CD4-positive, alpha-beta T cell treated with Interferon alpha-2 for 1 hour (primary cell): ENCODE measurements around the gene EYA4.
"Not testable (repeated sequence)": the region's sequence is repeated elsewhere in the genome, so short reads cannot be mapped to it uniquely, and the experiment has no call there.

Source experiments
- DNase-seq, 2 donors: peaks; one replicate each; pipeline ENCODE4 v3.0.0-alpha.2; 2020 to 2022

Gene EYA4

DNA sequence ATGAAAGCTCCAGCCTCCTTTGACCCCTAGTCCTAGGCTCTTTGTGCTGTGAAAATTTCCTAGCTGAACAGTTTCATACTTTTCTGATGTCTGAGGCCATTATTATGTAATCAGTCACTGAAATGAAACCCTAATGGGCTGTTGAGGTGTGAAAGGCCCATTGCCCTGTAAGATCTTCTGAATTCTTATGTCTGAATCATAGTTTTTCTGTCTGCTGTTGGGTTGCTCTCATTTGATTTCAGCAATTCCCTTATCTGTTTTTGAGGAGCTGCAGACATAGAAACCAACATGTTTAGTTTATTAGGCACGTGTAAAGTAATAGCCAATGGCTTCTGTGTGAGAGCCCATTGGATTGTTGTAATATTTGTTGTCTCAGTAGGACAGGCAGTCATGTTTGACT is 118.1 kb downstream of the EYA4 start:
- no peak for DNase-seq

DNA sequence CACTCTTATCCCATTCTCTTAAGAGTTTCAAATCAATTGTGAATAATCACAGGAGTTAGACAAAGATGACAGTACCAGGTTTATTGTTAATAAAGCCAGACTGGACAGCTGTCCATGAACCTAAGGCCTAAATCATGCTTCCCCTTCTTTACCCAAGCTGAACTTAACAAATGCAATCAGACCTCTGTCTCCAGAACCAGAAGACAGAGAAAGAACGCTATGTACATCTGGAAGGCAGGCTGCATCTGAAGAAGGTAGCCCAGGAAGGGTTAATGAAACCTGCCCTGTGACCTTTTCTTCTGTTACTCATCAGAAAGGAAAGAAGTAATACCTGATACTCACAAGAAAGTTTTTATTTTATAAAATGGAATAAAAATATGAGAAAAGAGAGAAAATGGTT is 118.6 kb downstream of the EYA4 start:
- DNase-seq, result no peak

DNA sequence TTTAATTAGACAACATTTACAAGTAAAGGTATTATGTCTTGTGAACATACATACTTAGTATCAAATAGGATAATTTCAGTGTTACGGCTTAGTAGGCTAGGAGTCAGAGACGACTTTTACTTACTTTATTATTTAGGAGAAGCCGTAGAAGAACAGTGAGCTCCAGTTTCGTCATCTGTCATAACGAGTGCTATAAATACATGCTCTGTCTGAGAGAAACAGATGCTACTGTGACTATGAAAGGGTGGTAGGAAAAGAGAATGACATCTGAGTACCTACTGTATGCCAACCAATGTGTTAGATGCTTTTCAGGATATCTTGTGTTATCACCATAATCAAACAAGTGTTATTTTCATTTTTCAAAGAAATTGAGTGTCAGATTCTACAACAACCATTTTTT is 119.0 kb downstream of the EYA4 start:
- no peak for DNase-seq

DNA sequence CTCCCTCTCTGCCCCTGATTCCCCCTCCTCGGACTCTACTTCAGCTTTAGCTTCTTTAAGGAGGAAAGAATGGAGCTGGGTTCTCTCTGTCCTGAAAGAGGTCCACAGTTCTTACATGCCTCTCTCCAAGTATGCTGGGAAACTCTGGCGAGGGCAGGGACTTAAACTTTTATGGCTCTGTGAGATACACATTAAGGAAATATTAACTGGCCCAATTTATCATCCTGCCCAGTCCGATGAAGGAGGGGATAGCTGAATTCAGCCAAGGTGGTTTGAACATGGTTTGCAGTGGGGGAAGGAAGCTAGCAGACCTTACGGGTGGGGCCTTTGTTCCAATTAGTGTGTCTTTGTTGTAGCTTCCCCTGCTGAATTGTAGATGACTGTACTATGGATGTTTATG is 121.7 kb downstream of the EYA4 start:
- no peak for DNase-seq

DNA sequence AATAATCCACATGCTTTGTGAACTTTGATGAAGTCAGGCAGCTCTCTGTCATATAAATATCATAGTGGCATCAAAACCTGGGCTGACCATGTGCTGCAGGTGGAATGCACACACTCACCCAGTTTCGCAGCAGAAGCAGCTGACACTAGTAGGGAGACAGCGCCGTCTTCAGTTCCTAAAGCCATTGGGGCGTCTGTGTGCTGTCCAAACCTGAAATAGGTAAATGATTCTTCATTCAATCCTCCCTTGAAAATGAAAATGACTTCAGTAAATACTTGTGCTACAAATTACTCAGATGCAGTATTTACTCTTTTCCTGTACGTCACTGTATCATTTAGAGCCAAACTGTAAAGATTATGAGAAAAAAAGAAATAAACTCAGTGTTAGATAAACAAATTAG is 127.5 kb downstream of the EYA4 start:
- DNase-seq, result no peak

DNA sequence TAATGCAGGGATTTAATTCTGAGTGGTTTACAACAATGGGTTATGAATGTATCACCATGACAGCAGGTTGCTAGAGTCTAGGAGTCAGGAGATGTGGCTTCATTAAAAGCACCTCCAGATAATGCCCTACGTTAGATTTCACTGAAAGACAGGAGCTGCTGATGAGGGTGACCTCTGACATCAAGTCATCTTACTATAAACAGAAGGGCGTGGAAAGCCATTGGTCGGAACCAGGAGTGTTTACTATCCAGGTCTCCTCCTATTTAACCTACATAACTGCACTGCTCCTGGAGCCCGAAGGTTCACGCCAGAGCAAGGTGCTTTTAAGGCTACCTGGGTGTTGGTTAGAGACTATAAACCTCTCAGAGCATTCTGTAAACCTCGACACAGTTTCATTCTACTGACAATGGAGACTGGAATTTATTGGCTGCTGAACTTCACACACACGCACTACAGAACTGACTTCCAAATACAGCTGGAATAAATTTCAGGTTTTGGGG is 128.7 kb downstream of the EYA4 start:
- DNase-seq, result no peak

DNA sequence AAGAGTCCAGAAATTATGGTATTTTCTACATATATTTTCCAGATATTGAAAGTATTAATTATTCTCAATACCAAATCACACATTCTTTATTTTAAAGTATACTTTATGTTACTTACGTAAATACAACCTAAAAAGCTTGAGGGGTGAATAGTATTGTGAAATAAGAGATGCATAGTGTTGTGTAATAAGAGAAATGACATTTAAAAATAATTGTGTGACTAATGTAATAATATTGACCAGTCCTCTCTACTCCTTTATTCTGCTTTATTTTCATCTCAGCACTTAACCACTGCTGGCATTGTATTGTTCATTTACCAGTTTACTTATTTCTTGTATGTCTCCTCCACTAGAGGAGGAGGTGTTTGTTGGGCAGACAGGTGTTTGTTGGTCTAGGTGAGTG is 135.6 kb downstream of the EYA4 start:
- DNase-seq, result no peak

DNA sequence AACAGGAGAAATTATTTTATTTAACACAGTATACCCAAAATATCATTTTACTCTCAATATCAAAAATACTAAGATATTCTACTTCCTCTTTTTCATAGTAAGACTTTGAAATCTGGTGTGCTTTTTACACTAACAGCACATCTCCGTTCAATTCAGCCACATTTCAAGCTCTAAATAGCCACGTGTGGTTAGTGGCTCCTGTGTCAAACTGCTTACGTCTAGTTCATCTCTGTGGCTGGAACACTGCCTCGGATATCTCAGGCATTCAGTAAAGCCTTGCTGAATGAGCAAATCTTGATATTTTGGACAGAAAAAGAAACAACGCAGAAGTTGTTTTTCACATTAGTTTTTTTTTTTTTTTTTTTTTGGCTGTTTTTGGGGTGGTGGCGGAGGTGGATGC is 136.1 kb downstream of the EYA4 start:
- DNase-seq, result no peak

DNA sequence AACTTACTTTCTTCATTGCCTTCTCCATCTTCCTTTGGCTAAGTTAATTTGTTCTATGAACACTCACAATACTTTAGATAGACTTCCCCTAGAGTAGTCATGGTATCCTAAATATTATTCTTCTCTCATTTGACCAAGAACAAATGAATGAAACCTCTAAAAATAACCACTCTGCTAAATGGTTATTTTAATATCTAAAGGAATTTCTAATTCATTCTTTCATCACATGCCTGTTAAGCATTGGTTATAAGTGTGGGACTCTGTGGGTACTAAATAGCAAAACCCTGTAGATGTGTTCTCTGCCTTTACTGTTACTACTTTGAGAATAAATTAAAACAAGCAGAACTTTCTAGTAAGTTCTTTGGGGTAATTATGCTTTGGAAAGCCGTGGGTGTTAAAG is 138.9 kb downstream of the EYA4 start:
- no peak for DNase-seq

DNA sequence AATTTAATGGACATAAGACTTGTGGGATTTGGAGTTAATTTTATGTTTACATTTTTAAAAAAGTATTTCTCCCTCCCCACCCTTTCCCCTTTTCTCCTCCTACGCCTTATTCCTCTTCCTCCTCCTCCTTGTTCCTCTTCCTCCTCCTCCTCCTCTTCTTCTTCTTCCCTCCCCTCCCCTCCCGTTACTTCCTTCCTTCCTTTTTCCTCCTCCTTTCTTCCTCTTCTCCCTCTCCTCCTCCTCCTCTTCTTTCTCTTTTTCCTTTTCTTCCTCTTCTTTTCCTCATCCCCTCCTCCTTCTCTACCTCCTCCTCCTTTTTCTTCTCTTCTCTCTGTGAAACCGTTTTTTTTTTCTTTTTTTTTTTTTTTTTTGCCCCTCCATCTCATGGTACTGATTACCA is 139.6 kb downstream of the EYA4 start:
- DNase-seq, result no peak

DNA sequence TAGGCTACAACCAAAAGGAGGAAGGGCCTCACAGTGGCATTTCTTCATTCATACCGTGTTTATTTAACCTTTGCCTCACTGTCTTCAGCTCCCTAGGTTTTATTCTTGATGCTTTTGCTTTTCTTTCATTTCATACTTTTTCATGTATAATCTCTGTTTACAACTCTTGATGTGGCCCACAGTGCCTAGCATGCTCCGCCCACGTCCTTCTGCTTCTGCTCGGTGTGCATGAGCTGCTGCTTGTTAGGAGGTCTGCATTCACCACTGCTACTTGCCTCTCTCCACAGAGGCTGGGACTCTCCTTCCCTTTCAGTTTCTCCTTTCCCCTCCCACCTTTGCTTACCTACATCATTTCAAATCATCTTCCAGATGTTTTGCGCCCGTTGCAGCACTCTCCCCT is 147.6 kb downstream of the EYA4 start:
- no peak for DNase-seq

DNA sequence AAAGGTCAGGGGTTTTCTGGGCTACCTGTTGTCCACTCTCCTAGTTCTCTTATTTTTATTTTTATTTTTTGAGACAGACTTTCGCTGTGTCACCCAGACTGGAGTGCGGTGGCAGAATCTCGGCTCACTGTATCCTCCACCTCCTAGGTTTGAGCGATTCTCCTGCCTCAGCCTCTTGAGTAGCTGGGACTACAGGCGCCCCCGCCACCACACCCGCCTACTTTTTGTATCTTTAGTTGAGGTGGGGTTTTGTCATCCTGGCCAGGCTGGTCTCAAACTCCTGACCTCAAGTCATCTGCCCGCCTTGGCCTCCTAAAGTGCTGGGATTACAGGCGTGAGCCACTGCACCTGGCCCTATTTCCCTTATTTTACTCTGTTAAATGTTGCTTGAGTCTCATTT is 149.0 kb downstream of the EYA4 start:
- DNase-seq, result no peak

DNA sequence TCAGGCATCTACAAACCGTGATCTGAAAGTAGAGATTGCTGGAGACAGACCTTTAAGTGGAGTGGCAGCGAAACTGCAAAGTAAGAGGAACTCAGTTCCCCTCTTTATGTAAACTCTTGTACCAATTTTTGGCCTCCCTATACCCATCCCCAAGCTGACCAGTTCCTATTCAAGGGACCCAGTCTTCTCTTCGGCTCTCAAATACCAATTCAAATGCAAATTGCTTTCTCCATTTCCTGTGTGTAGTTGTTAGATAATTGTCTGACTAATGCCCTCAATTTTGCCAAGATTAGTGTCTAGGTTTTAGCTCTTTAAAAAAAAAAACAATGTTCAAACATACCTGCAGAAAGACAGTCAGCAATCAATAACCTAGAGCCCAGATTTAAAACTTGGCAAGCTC is 150.9 kb downstream of the EYA4 start:
- DNase-seq, result no peak

DNA sequence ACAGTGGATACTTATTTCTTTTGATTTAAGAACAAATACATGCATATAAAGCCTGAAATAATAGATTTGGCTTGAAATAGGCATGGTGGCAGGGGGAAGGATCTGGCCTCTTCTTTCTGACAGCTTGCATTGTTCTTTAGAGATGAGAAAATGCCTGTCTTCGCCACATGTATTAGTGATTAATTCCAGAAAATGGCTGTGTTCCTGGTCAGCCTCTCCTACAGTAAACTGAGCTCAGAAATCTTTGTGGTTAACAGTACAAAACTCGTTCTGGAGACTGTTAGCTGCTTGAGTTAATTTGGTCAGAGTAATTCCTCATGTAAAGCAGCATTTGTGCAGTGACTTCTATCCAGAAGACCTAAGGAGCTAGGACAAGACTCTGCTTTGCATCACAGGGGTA is 151.5 kb downstream of the EYA4 start:
- DNase-seq, result no peak

DNA sequence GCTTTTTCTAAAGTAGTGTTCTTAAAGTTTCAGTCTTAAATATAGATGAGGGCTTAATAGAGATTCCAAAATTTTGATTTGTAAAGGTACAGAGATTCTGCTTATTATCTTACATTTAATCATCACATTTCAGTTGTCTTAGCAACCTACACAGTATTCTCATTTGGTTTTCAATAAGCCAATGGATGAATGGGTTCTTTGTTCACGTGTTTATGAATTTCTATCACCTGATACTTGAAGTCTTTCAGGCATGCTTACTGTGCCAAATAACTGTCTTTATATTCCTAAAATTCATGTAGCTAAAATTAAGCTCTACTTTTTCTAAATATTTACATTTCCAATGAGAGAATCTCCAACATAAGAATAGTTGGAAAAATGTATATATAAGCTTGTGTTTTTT is 152.7 kb downstream of the EYA4 start:
- no peak for DNase-seq

DNA sequence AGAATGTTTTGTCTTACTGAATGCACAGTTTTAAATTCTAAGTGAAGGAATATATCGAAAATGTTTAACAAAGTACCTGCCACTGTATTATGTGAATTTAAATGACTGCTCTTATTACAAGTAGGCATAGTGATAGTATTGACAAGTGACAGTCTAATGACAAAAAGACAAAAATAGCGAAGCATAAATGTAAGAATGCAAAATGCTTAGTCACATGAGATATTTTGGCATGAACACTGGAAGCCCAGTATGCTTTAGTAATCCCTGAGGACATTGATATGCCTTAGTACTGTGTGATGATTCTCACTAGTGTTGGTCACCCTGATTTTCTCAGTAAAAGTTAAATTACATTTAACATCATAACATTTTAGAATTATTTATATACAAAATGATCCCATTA is 153.5 kb downstream of the EYA4 start:
- no peak for DNase-seq

DNA sequence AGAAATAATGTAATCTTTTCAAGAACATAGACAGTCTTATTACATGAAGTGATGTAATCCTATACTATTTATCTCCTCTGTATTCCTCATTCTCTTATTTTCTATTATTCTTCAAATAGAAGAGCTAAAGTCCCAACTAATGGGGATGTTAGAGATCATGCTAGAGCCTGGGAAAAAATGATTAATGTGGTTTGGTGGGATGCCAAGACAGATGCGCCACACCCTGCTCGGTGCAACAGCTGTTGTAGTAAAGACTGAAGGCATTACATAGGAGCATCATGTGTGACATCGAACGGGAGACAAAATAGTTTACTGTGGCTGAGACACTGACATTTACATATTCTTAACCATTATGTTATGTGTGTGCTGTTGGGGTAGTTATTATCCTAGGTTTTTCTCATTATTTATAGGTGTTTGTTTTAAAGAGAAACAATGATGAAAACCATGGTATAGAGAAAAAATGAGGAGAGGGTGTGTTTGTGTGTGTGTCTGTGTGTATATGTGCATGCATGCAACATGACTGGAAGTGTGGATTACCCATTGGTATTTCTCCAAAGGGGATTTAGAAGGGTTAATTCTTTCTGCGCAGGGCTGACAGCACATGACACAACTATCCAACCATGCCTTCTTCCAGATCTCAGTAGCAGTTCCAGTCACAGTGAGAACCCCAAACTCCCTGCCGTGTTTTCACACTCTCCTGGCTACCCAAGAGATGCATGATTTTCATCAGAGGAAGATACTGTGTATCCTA is 155.3 kb downstream of the EYA4 start:
- no peak for DNase-seq

DNA sequence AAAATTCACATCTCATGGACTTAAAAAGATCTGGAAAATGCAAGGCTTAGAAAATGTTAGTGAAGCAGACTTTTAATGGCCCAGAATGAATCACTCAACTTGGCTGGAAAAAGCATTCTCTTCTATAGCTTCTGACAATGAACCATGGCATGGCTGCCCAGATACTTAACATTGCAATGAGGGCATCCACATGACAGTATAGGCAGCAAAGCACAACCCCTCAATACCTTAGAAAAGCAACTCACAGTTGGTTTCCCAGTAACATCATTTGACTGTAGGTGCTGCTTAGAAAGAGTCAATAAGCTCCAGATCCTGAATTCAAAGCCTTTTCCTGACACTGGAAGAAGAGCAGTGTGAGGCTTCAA is 155.8 kb downstream of the EYA4 start:
- no peak for DNase-seq

DNA sequence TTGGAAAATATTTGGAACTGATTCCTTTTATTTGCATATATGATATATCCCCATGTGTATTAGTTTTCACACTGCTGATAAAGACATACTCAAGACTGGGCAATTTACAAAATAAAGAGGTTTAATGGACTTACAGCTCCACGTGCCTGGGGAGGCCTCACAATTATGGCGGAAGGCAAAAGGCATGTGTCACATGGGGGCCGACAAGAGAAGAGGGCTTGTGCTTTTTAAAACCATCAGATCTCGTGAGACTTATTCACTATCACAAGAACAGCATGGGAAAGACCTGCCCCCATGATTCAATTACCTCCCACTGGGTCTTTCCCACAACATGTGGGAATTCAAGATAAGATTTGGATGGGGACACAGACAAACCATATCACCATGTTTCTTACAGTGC is 156.4 kb downstream of the EYA4 start:
- DNase-seq, result not testable (repeated sequence)

DNA sequence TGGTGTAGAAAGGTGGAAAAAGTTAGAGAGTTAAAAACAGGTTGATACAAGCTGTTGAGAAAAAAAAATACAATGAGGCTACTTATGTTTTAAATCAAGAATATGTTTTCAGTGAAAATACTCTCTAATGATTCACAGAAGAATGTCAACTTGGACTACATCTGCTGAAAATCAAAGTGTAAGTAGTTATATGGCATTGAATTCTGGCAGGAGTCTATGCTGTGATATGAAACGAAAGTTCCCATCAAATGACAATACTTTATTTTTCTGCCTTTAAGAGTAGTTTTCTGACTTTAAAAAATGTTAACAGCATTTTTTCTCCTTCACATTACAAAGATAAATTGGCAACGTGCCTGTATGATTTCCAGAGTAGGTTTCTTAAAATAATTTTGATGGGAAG is 158.3 kb downstream of the EYA4 start:
- no peak for DNase-seq

DNA sequence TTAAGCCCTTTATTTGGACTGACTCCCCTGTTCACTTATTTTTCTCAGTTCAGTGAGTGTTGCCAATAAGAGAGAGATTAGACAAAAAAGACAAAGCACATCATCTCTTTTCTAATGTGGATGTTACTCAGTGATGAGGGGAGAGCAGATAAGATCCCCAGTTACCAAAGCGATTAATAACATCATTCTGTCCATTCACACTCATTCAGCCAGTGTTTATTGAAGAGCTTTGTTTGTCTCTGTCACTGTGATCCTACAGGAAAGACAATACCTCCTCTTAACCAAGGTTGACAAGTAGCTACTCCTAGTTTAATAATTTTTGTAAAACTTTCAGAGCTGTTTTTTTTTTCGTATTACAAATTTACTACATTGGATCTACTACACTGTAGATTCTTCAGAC is 163.0 kb downstream of the EYA4 start:
- DNase-seq, result no peak

DNA sequence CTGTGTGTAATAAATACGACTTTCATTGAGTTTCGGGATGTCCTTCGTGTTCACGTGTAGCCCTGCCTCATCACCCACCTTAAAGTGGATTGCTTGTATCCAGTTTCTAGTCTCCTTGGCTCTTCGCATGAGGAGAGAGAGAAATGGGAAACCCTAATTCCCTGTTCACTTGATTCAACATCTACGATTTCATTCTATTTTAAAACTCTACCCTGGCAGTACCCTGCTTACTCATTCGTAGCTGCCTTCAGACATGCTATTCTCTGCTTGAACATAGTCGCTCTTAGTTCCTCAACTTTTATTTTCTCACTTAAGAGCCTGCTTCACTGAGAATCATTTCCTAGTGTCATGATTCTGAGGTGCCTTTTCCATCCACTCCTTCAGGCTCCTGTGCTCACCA is 163.6 kb downstream of the EYA4 start:
- DNase-seq, result no peak

DNA sequence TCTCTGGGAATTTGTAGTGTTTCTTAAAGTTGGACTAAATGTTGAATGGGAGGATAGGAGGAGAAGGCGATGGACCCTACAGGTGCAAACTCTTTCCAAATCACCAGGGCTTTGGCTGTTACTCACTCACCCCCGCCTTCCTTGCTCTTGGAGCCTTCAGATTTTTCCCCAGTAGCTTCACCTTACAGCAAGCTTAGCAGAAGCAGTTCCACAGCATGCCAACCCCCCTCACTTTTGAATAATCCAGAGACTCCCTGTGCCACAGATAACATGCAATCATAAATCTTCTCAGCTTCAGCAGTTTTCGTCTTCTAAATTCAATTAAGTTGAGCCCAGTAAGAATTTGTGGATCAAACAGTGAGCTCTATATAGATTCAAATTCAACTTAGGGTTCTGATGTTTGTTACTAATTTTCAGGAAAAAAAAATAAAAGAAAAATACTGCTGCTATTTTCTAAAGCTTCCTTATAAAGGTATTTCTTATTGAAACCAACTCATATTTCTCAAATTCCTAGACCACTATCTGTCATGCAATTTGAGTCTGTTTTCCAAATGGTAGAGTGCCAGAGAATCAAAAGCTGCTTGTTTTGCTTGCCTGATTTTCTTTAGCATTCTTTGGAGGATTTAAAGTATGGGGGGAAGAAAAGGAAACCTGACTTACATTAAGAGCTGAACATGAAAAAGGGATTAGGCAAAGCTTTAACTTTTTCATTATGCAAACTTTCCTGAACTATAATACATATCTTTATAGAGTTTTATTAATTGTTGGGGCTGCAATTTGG is 166.4 kb downstream of the EYA4 start:
- DNase-seq, result no peak

DNA sequence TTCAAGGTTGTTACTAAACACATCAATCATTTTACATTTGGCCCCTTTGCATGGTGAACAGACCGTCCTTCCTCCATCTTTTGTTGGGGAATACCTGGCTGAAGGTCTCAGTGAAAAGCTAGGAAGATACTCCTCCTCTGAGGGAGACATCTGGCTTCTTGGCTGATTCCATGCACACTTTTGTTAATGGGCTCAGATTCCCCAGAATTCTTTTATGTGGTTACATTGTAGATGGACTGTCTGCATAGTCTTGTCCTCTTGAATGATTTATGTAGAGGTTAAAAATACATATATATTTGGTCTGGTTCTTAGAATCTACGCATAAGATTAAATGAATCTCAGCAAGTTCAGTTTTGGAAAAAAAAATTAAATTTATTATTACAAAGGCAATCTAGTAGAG is 167.0 kb downstream of the EYA4 start:
- no peak for DNase-seq

DNA sequence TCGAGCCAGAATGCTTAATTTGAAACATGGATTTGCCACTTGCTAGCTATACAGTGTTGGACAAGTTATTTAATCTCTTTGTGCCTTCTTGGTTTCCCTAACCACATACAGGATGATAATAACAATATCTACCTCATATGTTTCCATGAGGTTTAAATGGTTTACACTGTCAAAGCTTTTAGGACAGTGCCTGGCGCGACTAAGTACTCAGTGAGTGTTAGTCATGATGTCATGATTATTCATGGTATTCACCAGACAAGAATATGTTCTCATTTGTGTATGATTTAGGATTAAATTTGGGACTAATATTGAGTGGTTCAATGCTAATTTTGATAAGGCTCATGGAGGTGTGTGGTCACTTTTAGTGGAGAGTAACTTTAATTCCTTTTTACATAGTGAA is 167.4 kb downstream of the EYA4 start:
- DNase-seq, result no peak
